Endometrium (tissue), 2 donors: Measurements from ENCODE around the gene CTIF.

ENCODE experiments used
- FAIRE-seq: peaks from 2 replicates; lab custom pipeline; 2012; peaks lifted over from hg19 to GRCh38; lab: Jason Lieb, UNC
- donor health status: control.
- donor health status: control.

The CTIF gene

DNA sequence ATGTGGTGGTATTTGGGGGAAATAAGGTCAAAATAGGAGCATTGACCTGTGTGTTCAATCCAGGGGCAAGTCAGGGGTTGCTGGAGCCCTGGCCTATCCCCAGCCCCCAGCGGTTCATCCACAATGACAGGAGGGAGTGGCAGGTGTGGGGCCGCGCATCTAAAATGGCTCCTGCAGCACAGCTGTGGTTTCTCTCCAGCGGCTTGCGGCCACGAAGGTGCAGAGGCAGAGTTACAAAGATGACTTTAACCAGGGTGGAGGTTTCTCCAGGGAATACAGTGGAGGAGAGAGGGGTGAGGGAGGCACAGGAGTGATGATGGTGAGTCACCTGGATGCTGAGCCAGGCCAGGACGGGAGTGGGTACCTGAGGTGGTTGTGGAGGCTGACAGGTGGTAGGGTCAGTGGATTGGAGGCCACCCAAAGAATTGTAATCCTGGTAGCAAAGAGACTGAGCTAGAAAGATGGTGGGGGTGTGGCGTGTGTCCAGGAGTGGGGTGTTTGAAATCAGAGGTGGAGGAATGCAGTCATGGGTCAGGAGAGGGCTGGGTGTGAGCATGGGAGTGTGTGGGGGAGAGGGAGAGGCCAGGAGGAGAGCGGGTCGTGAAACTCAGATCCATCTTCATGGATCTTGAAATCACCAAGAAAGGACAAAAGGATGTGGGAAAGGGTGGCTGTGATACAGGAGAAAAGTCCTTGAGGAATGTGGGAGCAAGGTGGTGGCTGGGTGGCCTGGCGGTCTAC, 83.2 kb downstream of the CTIF start:
- FAIRE-seq: no peak

DNA sequence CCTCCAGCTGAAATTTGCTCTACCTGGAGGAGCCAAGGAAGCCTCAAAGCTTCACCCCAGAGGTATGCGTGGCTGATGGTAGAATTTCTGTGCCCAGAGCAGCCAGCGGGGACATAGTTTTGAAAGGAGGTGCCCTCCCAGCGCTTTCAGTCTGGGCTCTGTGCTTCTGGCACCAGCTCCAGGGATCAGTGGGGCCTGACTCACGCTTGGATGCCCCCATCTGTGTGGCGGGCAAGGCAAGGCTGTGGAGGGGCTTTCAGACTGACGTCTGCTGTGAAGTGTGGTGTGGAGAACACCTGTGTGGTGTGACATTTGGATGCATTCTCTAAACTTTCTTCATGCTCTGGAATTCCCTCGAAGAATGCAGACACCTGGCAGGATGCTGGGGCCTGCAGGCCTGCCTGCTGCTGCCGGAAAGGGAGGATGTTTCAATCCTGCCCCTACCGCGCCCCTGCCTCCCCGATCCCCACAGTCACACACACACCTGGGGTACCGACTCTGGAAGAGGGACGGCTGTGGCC, 84.1 kb downstream of the CTIF start:
- no peak for FAIRE-seq

DNA sequence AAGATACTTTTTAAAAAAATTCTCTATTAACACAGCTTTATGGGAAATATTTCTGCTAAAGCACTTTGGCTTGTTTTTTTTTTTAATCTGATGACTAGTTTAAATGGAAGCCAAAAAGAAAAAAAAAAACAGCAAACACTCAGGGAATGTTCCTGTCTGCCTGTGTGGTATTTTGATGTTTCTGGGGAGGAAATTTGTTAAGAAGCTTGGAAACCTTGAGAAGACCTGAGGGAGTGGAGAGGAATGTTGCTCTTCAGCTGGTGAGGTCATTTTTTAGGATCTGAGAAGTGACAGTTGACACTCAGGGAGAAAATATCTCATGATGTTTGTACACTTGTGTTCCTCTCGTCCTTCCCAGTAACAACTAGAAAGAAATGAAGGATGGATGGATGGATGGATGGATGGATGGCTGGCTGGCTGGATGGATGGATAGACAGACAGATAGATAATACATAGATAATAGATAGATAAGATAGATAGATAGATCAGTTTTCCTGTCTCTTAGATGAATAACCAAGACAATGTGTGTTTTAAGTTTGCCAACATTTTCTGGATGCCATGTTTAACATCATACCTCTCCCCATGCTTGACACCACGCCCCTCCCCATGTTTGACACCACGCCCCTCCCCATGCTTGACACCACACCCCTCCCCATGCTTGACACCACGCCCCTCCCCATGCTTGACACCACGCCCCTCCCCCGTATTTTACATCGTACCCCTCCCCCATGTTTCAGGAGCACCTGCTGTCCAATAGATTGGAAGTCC, 84.8 kb downstream of the CTIF start:
- peak; percentile 90 for FAIRE-seq

DNA sequence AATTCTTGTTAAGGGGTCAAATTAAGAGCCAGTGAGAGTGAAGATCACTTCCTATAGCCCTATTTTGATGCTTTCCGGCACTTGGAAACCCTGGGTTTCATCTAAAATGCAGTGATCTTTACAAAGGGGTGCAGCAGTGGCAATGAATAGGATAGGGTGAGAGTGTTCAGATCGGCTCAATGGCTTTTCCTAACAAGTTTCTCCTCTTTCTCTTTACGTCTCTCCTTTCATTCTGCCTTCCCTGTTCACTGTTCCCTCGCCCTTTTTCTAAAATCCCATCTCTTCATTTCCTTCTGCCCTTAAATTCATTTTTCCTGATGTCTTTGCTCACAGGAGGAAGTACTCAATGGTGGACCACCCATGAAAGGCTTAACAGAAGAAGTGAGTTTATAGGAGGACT, 86.0 kb downstream of the CTIF start:
- FAIRE-seq: no peak

DNA sequence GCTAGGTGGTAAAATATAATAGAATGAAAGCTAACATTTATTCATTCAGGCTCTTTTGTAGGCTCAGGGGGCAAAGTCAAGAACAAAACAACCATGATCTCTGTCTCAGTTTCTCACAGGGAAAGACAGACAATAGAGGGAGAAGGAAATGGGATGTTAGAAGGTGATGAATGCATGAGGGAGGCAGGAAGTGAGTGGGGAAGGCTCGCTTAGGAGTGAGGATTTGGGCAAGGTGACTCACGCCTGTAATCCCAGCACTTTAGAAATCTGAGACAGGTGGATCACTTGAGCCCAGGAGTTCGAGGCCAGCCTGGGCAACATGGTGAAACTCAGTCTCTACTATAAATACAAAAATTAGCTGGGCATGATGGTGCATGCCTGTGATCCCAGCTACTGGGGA, 88.4 kb downstream of the CTIF start:
- FAIRE-seq: no peak

DNA sequence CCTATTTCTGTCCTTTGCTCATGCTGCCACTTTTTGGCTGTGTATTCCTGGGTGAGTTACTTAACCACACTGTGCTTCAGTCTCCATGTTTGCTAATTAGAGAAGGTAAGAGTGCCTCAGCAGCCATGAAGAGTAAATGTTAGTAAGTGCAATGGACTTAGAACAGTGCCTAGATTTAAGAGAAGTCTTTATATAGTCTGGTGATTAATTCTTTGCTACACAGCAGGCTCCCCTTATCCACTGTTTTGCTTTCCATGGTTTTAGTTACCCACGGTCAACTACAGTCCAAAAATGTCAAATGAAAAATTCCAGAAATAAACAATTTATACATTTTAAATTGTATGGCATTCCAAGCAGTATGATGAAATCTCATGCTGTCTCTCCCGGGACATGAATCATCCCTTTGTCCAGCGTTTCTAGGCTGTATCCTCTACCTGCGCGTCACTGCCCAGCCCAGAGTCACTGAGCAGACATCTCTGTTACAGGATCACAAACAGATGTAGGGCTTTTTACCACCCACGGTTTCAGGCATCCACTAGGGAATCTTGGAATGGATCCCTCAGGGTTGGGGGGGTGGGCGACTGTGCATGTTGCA, 91.0 kb downstream of the CTIF start:
- peak; percentile 60 for FAIRE-seq

DNA sequence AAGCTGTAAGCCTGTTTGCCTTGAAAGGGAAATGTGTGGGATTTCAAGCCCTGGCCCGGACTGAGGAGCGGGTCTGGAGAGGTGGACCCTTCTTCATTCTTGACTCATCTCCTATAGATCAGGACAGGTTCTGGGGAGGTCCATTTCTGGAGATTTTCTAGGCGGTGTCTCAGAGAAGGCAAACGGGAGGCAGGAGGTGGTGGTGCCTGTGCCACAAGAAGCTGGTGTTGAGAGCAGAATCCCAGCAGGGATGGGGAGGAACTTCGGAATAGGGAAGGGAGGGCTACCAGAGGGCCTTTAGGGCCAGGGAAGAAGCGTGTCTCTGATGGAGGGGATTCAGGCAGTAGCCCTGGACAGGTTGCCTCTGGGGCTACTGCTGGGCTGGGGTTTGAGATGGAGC, 93.0 kb downstream of the CTIF start:
- FAIRE-seq: no peak

DNA sequence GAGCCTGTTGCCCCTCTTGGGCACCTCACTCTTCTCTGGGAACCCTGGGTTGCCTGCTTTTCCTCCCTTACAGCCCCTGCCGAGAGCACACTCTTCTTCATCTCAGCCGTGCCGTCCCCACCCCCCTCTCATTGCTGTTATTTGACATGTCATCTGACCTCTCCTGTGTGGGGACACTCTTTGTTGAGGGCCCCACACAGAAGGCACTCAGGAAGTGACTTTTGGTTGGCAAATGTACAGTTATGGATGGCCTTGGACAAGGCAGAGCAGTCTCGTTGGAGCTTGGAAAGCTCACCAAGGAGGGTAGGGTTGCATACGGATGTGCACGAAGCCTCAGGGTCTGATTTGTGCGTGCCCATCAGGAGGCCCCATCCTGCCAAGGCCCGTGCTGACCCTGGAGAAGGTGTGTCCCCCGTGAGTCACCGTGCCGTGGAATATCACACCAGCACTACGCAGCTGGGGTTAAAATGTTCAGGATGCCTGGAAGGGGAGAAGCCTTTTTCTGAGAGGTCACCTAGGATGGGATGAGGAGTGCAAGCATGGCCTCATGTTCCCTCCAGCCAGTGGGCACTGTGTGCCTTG, 93.9 kb downstream of the CTIF start:
- no peak for FAIRE-seq

DNA sequence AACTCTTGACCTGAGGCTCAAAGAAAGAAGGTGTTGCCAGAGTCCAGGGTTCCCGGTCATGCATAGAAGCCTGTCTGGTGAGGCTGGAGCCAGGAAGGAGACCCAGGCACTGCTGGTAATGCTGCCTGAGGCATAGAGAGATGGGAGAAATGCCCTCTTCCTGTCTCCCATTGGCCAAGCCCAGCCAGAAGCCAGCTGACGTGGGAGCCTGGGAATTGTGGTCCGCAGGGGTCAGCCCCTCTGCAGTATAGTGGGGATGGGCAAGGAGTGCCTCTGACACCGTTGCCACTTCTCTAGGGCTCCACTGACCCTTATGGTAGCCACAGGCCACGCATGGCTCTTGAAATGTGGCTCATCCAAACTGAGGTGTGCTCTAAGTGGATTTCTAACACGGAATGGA, 95.7 kb downstream of the CTIF start:
- no peak for FAIRE-seq

DNA sequence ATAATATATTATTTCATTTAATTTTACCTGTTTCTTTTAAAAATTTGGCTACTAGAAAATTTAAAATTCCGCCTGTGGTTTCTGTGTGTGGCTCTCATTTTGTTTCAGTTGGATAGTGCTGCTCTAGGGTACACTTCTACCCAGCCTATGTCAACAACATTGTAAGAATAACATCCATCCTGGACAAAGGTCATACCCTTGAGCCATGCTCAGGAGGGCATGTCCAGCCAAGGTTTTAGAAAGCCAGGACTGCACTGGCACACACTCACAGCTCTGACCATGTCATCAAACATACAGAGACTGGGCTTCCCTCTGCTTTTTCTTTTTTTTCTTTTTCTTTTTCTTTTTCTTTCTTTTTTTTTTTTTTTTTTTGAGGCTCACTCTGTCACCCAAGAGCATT, 96.1 kb downstream of the CTIF start:
- FAIRE-seq: no peak

DNA sequence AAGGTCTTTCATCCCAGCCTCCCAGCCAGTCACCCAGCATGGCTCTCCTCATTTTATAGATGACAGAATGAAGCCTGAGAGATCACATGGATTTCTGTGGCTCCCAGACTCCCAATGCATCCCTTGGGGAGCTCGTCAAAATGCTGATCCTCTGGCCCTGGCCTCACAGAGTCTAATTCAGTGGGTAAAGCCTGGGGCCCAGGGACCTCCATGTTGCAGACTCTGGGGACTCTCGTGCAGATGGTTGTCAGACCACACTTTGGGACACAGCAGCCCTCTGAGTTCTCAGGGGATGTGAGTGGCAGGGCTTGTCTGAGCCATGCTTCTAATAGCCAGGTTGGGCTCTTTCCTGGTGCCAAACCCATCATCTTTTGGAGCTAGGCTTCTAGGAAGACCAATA, 97.0 kb downstream of the CTIF start:
- no peak for FAIRE-seq

DNA sequence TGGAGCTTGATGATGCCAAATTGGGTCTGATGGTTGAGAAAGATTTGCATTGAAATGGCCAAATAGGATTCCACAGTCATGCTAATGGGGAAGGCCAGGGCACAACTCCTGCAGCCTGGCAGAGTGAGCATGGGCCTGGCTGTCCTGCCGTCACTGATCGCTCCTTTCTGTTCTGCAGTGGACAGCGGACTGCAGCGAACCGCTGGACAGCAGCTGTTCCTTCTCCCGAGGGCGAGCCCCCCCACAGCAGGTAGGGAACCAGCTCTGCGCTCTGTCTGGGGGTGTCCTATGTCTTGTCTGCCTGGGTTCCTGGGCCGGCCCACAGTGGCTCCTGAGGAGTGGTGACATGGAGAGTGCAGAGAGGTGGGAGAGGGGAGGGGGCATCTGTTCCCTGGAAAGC, 97.6 kb downstream of the CTIF start:
- FAIRE-seq: no peak

DNA sequence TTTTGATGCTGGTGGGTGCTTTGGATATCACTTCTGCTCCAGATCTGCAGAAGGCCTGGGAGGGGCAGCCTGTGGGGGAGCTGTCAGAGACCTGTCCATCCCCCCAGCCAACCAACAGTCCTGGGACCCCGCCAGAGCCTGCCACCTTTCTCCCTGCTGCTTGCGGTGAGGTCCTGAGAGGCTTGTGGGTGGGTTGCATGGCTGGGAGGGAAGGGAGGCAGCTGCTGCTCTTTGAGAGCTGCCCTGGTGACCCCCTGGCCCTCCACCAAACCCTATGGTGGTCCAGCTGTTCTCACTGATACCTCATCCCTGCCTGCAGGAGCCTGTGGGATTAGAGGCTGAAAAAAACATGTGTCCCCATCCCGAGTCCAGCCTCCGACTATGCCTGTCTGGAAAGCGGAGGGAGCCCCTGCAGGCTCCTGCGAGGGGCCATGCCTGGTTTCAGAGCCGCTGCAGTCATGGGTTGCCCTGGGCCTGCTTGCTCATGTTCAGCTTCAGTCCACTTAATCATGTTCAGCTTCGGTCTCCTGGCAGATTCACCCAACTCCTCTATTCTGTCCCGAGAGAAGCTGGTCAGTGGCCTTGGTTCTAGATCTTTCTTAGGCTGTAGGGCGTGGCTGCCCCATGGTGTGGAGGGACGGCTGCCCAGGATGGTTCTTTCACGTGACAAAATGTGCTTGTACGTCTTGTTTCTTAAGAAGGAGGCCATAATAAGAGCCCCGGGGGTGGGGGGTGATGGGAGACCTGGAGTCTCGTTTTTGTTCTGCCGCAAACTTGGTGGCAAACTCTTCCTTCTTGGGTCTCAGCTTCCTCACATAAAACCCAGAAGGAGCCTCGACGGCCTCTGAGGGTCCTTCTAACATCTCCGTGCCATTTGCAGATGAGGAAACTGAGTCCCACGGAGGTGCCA, 98.5 kb downstream of the CTIF start:
- no peak for FAIRE-seq

DNA sequence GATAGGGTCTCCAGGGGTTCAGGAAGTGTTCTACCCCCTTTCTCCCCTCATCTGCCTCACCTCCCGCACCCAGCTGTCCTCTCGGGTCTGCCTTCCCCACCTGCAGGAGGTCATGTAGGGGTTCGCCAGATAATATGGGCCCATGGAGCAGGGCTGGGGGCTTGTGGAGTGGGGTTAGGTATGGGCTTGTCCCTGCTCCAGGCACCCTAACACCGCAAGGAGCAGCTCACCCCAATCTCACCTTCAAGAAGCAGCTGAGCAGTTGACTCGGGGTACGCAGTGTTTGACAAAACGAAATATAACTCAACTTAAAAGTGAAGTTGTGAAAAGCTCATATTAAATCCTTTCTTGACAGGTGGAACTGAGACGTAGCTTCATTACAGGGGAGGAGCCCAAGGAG, 99.6 kb downstream of the CTIF start:
- no peak for FAIRE-seq

DNA sequence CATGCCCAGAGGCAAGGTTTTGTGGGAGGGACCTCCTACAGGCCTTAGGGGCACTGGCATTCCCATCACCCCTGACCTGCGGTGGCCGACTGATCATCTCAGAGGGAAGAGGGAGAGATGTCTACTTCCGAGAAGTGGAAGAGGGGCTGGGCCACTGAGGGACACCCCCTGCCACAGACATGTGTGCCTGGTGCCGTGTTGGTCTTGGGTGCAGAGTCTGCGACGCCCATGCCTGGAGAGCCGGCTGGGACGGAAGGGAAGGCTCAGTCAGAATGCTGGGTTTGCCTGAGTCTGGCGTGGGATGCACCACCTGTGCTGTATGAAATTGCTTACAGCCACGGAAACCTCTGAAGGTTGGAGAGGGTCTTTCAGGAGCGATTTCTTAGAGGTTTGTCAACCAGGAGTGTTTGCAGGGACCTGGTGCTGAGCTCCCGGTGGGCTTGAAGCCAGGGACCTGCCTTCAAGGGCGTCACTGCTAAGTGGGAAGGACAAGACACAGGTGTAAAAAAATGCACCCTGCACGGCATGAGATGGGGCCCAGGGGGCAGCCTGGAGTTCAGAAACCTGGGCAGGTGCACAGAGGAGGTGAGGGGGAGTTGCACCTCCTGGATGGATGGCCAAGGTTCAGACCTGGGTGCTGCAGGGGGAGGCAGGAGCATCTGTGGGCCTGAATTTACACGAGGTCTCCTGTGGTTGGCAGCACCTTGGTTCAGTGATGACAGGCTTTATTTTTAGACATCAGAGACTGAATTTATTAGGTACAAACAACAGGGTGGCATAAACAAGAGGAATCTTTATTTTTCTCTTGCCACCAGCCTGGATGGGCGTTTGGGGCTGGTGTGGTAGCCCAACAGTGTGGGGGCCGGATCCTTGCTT, 100.3 kb downstream of the CTIF start:
- no peak for FAIRE-seq

DNA sequence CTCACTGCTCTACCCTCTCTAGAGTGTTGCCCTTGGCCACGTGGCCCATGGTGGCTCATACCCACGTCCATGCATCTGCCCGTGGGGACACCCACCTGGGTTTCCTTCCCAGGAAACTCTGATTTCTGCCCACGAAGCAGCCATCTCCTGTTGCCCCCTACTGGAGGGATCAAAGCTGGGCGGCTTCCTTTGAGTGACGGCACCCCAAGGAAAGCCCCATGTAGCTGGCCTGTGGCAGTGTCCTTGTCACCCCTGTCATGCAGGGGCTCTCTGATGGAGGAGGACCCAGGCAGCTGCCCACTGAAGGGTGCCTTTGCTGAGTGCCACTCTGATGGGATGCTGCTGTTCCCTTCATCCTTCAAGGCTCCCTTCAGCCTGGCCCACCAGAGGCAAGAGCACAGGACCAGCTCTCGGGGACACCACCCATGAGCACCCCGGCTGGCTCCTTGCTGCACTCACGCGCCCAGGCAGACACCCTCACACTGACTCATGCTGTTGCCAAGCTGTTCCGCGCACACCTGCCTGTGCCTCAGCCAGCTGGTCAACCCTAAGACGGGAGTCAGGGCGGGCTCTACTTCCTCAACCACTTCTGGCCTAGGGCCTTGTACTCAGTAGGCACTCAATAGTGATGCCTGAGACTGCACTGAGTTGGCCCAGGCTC, 101.1 kb downstream of the CTIF start:
- FAIRE-seq: no peak

DNA sequence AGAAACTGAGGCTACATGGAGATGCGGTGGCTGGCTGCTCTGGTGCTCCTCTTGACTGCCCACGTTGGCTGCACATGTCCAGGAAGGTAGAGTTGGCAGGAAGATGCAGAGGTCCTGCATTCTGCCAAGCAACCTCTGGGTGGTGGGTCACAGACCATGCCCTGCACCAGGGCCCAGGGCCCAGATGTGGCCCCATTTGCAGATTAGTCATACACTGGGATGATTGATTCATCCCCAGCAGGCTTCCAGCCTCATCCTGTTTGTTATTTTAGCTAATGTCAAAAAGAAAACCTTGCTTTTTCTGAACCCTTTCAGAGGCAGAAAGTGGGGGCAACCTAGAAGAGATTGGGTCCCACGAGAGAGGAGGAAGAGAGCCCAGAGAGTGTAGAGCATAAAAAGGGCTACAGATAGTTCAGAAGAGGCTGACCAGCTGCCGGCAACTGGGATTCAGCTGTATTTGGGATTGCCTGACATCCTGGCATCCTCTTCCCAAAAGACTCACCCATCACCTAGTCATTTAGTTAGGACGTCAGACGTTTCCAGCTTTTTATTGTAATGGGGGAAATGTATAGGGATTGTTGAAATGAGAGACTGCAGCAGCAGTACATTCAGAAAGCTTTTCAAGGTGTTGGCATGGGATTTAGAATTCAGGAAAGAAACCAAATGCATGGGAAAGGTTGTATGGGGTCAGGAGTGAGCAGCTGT, 101.9 kb downstream of the CTIF start:
- FAIRE-seq: no peak

DNA sequence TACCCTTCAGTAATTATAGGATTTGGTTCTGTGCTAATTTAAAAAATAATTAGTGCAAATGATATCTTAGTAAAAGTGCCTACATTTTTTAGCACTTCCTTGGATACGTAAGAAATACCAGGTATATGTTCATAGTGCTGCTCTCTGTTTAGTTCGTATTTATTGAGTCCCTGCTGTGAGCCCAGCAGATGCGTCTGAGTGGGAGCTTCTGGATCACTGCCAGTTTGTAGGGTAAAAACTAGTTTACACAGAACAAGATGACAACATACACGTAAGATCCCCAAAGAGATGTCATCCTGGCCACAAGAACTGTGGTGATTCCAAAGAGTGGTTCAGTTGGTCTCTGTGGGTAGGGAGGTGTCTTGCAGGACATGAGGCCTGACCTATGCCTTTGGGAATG, 103.2 kb downstream of the CTIF start:
- FAIRE-seq: no peak

DNA sequence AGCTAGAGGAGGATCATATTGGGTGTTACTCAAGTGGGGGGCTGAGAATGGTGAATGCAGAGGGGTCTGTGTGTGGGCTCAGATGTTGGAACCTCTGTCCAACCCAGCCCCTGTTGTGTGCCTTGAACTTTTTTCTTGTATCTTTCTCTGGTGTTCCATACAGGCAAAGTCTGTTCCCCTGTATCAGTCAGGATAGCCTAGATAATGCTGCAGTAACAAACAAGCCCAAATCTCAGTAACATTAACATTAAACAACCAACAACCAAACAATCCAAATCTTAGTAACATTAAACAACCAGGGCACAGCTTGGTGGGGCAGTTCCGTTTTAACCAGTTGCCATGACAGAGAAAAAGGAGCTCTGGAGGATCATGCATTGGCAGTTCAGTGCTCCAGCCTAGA, 103.7 kb downstream of the CTIF start:
- no peak for FAIRE-seq

DNA sequence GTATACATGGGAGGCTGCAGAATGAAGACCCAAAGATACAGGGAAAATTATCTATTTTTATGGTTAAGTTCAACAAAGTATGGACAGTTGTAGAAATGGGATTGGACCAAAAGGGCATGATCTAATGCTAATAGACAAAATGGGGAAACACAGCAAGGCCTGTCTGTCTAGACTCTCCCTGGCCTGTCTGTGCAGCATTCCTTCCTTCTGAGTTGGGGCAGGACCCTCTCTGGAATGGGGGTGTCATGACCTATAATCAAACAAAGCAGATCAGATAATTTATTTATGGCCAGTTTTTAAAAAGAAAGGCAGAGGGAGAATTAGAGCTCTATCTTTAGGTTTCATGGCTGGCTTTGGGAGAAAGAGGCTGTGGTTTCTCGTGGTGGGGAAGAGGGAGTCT, 104.4 kb downstream of the CTIF start:
- FAIRE-seq: no peak
